NCI-H1105 treated with DMSO at 0.1 percent for 48 hours (cell line): ENCODE measurements around the gene AHR.

Experiments
- DNase-seq: peaks from one replicate; lab custom pipeline; 2025; lab: John Stamatoyannopoulos, UW

AHR gene

DNA sequence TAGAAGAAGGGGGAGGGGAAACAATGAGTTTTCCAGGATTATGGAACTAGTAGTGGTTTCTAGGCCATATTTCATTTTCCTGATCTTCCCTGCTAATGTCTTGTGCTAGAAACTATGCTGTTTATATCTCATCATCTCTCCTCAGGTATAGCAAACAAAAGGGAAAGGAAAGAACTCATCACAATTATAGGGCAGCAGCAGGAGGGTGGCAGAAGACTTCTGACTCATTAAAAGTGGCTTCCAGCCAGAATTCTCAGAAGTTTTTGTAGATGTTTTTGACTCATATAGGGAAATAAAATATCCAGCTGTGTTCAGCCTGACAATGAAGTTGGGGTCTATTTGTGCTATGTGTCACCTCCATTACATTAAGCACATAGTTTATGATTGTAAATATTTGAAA lies 6.5 kb downstream of the AHR start:
- DNase-seq: peak; percentile 10

DNA sequence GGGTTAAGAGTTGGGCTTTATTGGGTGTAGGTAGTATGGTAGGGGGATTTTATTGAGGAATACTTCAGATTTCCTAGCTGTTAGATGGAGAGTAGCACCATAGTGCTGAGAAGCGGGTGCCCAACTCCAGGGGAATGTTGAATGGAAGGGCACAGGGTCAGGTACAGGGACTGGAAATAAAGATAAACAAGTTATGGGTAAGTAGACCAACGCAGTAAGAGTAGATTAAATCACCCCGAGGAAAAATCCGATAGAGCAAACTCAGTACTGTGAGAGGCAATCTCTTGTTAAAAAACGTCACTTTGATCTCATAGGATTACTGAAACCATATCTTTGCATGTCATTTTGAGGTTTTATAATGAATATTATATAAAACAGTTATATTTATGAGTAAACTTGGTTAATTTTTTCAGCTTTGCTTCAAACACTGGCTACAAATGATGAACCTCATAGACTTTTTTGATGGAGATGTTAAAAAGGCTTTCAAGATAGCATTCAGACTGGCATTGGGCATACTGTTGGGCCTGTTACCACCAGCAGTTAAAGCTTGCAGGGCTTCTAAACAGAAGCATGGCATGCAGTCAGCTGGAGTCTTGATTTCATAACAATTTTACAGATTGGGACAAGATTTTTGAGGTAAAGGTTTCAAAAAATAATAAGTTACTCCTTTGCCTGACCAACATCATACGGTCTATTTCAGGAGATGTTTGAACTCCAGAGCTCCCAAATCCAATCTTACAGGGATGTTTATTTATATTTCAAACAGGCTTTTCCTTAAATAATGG lies 7.1 kb downstream of the AHR start:
- no peak for DNase-seq

DNA sequence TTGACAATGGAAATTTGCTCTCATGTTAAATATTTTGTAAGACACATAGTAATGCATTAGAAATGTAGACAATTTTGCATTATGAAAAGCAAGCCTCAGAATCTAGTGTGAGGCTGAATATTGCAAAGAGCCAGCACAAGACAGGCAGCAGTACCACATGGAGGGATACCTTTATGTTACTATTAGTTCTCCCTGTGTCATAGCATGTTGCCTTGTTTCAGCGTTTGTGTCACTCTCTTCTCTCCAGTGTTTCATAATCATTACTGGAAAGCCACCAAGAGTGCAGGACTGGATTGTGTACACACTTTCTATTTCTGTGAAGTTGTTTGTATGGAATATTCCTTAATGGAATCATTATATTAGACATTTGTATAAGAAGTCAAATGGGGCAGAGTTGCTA lies 8.5 kb downstream of the AHR start:
- DNase-seq: no peak

DNA sequence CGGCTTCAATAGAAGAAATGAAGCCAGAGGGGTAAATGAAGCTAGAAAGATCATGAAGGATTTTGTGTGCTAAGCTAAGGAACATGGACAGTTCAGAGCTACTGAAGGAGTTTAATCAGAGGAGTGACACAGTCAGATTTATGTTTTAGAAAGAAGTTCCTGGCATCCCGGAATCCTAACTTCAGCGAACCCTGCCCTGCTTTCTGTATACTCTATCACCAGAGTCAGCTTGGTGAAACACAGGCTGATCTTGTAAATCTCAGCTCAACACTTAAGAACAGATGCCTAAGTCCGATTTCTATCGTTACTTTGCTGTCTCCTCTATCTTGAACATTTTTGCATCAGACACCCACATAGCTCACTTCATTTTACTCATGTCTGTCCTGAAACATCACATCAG lies 9.1 kb downstream of the AHR start:
- DNase-seq: no peak

DNA sequence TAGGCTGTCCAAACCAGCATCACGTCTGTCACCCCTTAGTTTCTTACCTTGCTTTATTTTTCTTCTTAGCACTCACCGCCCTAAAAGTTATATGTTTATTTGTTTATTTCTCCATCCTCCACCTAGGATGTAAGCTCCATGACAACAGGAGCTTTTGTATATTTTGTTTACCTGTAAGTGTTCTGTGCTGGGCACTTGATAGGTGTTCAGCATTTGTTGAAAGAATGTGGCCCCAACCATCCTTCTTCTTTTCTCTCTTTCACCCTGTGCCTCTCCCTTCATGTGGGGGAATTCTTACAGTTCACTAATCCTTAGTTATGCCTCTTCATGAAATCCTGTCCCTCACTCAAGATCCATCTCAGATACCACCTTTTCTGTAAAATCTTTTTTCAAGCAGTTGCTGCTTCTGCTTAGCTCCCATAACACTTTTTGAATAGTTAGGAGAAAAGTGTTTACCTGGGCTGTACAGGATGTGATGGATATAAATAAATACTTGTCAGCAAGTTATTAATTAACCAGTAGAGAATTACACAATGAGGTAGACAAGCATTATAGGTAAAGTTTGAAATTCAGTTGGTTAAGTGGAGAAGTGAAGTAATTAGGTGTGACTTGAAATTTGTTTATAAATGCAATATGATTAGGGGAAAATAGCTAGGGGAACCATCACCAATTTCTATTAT lies 9.7 kb downstream of the AHR start:
- no peak for DNase-seq

DNA sequence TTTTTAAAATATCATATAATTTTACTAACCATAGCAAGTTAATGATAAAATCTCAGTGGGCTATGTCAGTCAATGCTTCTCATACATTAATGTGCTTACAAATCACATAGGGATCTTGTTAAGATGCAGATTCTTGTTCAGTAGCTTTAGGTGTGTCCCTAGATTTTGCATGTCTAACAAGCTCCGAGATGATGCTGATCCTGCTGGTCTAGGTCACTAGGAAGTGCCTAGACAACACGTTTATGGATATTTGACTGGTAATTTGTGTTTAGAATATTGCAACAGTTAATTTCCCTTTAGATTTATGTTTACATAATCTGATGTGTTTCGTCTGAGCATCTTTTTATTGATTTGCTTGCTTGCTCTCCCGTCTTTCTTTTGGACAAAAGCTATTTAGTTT lies 12.7 kb downstream of the AHR start:
- DNase-seq: no peak

DNA sequence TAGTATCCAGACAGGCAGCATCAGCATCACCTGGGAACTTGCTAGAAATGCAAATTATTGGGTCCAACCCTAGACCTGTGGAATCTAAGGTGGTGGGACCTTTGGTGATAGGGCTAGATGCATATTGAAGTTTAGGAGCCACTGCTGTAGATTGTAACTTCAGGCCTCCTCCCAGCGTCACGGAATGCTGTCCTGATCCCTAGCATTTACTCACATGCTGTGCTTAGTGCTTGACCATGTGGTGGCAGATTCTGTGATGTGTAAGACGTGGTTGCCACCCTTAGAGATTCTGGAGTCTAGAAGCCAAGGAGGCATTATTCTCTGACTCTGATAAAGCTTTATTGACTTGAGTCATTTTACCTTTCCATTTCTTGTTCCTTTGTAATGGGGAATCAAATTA lies 13.5 kb downstream of the AHR start:
- no peak for DNase-seq

DNA sequence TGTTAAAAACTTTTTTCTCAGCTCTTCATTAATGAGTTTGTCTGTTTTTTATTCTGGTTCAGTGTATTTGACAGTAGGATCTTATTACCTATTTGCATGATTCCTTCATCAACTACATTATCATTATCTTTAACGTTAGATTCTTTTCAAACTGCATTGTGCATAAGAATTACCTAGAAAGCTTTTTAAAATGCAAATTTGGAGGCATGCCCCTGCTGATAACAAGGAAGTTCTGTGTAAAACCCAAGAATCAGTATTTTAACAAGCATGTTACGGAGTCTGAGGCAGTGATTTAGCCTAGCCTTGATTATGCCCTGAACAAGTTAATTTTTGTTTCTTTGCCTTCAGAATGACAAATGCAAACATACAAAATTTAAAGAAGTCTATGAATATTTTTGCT lies 14.2 kb downstream of the AHR start:
- DNase-seq: no peak

DNA sequence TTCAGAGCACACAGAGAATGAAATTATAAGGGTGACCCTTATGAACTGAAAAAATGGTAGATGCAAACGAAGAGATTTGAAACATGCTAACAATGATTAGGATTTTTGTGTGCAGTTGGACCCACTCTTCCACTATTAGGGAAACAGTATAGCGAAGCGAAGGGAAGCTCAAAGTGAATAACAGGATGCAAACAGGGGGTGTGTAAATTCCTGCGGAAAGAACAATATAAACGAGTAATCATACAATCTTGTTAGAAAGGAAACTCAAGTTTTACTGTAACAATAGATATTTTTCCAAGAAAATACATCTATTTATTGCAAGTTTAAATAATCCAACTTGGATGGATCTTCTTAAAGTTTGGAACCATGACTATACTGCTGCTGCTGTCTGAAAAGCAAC lies 14.7 kb downstream of the AHR start:
- no peak for DNase-seq

DNA sequence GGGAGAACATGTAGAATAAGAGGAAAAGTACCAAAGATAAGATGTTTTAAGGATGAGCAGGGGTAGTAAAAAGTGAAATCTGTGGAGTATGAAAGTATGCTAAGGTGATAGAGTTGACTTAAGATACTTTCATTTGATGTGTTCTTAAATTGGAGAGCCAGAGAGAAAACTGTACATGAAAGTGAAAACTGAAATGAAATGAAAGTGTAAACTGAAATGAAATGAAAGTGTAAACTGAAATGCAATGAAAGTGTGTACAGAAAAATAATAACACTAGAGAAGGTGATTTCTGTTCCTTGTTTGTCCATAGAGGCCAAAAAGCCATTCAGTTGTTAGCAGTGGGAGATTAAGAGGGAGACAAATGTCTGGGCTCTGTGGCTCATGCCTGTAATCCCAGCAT lies 17.5 kb downstream of the AHR start:
- DNase-seq: no peak

DNA sequence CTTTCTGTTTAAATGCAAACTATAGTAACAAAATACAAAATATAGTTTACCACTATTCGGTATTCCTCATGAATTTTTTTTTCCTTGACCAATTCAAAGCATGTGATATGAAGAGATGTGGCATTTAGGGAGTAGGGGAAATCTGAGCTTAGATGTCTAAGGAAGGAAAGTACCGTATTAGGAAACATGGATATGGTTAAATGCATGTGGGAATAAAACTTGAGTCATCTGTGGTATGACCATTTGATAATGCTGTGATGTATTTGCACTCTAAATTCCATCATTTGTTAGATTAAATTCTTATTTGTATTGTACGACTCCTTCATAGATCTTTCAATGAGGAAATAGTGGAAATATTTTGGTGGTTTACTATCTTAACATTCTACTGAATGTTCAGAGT lies 19.7 kb downstream of the AHR start:
- no peak for DNase-seq

DNA sequence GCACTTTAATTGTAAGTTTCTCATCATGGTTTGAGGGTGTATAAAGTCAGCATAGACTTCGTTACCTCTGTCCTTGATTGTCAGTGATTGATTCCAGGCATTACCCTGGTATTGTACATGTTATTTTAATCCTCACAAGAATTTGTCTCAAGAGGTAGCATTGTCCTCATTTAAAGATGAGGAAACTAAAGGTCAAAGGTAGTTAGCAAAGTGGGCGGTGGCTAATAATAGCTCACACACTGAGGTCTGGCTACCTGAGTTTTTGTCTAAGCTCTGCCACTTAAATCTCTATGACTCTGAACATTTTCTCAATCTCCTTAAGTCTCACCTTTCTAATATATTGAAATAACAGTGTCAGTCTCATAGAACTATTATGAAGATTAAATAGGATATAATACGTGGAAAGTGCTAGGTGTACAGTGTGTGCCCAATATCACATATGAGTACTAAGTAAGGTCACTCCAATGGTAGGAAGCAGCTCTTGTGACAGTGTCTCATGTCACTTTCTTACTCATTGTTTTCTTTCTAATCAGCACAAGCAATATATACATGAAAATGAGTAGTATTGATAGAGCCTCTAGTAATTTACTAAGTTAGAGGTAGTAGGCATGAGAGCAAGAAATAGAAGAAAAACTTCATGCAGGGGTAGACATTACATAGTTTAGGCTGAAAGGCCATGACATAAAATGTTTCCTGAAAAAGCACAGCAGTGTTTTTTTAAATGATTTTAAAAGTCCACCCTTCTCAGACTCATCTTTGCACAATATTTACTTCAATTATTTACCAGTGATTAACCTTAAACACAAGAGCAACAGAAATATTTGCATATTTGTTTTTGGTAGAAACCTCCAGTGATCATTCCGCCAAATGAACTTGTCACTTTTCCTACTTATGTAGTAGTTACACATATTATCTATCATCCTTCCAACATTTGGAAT lies 21.0 kb downstream of the AHR start:
- DNase-seq: no peak

DNA sequence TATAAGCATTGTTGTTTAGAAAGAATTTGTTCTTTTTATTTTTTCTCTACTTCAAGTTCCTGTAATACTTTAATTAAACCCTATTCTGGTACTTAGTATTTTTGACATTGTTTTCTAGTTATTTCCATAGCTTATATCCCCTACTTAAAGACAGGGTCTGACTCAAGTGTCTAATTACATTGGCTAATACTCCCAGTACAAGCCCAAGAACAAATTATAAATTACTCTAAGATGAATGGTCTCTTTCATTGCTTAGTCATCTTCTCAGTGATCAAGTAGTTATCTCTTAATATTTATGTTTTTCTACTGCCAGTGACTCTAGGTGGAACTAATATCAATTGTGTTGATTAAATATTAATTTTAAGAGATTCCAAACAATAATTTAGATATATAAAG lies 21.6 kb downstream of the AHR start:
- no peak for DNase-seq

DNA sequence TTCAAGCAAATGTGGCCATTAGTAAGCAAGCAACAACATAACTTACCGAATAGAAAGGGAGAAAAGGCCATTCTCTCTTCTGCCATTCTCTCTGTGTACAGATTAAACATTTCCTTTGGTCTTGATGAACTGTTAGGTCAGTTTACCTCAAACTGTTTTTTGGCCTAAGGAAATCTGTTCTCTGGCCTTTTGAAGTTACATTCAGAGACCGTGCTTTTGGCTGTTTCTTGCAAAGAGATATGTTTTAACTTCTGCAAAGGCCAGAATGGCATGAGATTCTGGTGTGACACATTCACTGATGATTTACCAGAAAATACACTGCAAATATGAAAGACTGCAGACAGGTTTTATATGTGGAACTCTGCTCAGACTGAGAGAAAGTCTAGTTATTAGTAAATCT lies 22.2 kb downstream of the AHR start:
- no peak for DNase-seq

DNA sequence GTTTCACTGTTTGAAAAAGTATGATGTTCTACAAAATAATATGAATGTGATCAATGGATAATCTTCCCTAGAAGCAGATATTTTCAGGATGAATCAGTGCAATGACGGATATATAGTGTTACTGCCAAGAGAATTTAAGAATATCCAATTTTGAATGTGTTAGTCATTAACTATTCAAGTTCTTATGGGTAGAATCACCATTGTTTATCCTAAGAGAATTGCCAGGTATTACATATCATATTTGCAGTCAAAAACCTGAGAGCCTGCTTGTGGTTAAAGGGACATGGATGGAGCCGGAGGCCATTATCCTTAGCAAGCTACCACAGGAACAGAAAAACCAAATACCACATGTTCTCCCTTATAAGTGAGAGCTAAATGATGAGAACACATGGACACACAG lies 26.9 kb downstream of the AHR start:
- DNase-seq: no peak

DNA sequence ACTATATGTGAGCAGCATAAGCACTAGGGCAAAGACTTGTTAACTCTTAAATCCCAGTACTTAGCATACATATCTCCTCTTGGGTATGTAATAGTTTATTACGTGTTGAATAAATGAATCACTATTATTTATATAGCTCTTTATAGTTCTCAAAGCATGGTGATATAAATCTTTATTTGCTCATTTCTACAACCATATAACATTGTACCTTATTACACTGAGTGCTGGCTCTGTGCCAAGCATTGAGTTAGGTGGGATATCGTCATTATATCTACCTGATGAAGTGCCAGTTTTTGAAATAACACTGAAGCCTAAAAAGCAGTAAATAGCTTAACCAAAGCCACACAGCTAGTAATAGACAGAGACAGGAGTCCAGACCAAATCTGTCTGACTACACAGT lies 27.9 kb downstream of the AHR start:
- DNase-seq: peak; percentile 55

DNA sequence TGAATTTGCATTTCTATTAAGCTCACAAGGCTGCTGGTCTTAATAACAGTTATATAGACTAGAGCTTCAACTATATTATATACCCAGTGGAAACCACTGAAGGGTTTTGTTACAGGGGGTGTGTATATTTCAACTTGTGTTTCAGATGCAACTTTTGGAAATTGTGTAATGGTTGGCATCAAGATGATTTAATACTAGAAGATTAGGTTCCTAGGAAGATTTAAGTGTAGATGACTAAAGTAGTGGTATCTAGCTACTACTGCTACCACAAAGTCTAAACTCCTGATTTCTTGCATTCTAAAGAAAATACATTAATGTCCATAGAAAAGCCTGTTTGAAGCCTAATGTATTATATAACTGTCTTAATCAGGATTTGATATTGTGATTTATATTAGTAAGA lies 30.2 kb downstream of the AHR start:
- no peak for DNase-seq

DNA sequence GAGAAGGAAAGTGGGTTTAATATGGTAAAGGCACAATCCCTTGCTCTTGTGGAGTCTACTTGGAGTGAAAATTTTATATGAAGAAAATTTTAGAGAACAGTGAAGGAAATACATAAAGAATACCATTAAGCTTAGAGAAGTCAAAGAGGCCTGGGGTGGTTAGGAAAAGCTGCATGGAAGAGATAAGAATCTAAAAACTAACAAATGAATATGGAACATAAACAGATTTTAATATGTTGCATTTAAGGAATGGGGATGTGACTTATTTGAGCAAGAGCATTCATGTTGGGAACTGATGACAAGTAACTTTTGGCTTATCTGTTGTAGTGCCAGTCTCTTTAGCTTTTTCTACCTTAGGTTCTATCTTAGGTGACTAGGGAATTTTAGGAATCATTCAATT lies 31.0 kb downstream of the AHR start:
- no peak for DNase-seq

DNA sequence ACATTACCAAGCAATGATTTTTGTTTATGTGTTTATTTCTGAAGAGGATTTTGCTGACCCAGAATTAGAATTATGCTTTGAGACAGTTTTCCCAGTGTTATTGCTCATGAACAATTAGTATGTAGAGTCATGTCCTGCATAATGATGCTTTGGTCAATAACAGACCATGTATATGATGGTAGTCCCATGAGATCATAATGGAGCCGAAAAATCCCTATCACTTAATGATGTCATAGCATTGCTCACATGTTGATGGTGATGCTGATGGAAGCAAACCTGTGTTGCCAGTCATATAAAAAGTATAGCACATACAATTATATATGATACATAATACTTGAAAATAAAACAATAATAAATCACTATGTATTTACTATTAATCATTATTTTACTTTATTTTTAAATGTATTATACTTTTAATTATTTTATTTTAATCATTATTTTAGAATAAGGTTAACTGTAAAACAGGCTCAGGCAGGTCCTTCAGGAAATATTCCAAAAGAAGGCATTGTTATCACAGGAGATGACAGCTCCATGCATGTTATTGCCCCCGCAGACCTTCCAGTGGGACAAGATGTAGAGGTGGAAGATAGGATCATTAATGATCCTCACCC lies 33.5 kb downstream of the AHR start:
- DNase-seq: no peak

DNA sequence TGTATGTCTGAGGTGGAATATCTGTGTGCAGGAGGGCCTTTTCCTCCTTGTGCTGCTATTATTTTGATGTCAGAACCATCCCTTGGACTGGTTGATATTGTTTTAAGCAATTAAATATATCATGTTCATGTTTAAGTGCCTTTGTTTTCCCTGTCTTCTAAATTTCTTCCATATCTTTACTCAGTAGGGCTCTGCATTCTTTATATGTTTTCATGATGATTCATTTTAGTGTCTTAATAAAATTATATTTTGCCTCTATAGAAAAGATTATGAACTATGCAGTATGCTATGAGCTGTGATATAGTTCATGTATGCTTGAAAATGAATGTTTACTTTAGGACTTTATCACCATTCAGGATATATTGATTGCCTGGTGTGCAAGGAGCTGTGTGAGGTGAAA lies 34.8 kb downstream of the AHR start:
- no peak for DNase-seq

DNA sequence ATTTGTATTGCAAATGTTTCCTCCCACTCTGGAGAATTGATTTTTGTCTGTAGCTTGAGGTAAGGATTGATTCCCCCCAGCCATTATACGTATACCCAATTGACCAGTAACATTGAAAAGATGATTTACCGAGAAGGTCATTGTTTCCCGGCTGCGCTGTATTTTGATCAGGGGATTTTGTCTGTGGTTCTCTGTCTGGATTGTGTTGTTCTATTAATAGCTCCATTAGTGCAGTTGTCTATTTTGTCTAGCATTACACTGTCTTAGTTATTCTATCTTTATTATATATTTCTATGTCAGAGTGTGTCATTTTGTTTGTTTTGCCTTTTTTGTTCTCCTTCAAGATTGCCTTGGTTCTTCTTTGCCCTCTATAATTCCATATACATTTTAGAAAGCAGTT lies 37.7 kb downstream of the AHR start:
- no peak for DNase-seq

DNA sequence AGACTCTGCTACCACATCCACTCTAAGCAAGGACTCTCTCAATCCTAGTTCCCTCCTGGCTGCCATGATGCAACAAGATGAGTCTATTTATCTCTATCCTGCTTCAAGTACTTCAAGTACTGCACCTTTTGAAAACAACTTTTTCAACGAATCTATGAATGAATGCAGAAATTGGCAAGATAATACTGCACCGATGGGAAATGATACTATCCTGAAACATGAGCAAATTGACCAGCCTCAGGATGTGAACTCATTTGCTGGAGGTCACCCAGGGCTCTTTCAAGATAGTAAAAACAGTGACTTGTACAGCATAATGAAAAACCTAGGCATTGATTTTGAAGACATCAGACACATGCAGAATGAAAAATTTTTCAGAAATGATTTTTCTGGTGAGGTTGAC lies 40.7 kb downstream of the AHR start:
- DNase-seq: no peak

DNA sequence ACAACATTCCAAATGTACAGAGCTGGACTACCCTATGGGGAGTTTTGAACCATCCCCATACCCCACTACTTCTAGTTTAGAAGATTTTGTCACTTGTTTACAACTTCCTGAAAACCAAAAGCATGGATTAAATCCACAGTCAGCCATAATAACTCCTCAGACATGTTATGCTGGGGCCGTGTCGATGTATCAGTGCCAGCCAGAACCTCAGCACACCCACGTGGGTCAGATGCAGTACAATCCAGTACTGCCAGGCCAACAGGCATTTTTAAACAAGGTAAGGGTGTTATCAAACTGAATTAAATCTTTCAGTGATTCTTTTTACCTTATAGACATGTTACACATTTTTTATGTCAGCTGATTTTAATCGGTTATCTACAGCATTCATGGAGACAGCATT lies 41.5 kb downstream of the AHR start:
- no peak for DNase-seq
